Progenitor cell of endocrine pancreas (in vitro differentiated cells): Measurements from ENCODE around the gene CNBD2. TPM values are rescaled to one million over a fixed set of nuclear protein-coding genes. Genes with fewer than 3 reads are reported as not detected.

Experiments used
- DNase-seq: peaks from one replicate; pipeline ENCODE4 v3.0.0; 2021; ENCODE audit warnings: low spot score; ENCODE audit not compliant: unreplicated experiment
- H3K27ac Mint-ChIP-seq: 2 replicates; pipeline ENCODE4 v1.8.0; 2021; ENCODE audit warnings: mild to moderate bottlenecking, moderate library complexity, mixed read lengths
- H3K27me3 Mint-ChIP-seq: 2 replicates; pipeline ENCODE4 v1.8.0; 2021; ENCODE audit warnings: mixed read lengths
- H3K36me3 Mint-ChIP-seq: 2 replicates; pipeline ENCODE4 v1.8.0; 2022; ENCODE audit warnings: mixed read lengths; ENCODE audit not compliant: insufficient read depth
- H3K4me1 Mint-ChIP-seq: 2 replicates; pipeline ENCODE4 v1.8.0; 2021; ENCODE audit warnings: low read depth, mixed read lengths
- H3K4me3 Mint-ChIP-seq: 2 replicates; pipeline ENCODE4 v1.8.0; 2021; ENCODE audit warnings: low read depth, mild to moderate bottlenecking, moderate library complexity, mixed read lengths
- H3K9me3 Mint-ChIP-seq: 2 replicates; pipeline ENCODE4 v1.8.0; 2021; ENCODE audit warnings: low read depth, mixed read lengths
- CTCF ChIP-seq: fragments of 200-600 bp; sonication (generic); IDR thresholded peaks from one replicate; pipeline ENCODE4 v1.5.0; 2021; ENCODE audit warnings: antibody characterized with exemption, mild to moderate bottlenecking; ENCODE audit not compliant: unreplicated experiment
- long read RNA-seq: library from polyadenylated mRNA; unstranded; transcript quantifications from one replicate; pipeline ENCODE4 v2.0.0, GENCODE V29; 2020
- total RNA-seq: library from RNA; stranded (reverse); gene quantifications from 2 replicates; pipeline ENCODE4 v1.2.1, GENCODE V29; 2021

Gene CNBD2
- 3.6 and 4.0 TPM in 2 replicates for total RNA-seq
- long read RNA-seq, partial matches to known transcripts, result 1 of 1 reads
- long read RNA-seq, other reads (novel, unspliced or antisense), result 0 of 1 reads

GRCh38 chr20:35967979-35968640, at the start of gene CNBD2:
CNBD2 (plus strand) TSS chr20:35968590; CDS start chr20:35968763, 173 bp downstream.
- H3K4me3 Mint-ChIP-seq, result no peak within 1 kb of the TSS
- no peaks in the 10 kb centered on the region for H3K4me1 Mint-ChIP-seq
- no peaks in the 10 kb centered on the region for H3K36me3 Mint-ChIP-seq
- peaks cover 3% of the 10 kb centered on the region for H3K27me3 Mint-ChIP-seq
- TF ChIP-seq CTCF, result no peak
- H3K9me3 Mint-ChIP-seq, result no peaks in the 10 kb centered on the region
- DNase-seq, result no peak
- H3K27ac Mint-ChIP-seq, result no peak within 1 kb of the TSS

- no peak overlapping the region for H3K4me3 Mint-ChIP-seq
- no peaks in the 10 kb centered on the region for H3K9me3 Mint-ChIP-seq
- peaks cover 13% of the 10 kb centered on the region for H3K36me3 Mint-ChIP-seq
- no peaks in the 10 kb centered on the region for H3K27me3 Mint-ChIP-seq
- no peak overlapping the region for H3K27ac Mint-ChIP-seq
- H3K4me1 Mint-ChIP-seq, result no peaks in the 10 kb centered on the region
- no peak for DNase-seq
- no peak for TF ChIP-seq CTCF
Measured at GRCh38 chr20:35920523-35920922, 47.9 kb upstream of the CNBD2 start.

DNA sequence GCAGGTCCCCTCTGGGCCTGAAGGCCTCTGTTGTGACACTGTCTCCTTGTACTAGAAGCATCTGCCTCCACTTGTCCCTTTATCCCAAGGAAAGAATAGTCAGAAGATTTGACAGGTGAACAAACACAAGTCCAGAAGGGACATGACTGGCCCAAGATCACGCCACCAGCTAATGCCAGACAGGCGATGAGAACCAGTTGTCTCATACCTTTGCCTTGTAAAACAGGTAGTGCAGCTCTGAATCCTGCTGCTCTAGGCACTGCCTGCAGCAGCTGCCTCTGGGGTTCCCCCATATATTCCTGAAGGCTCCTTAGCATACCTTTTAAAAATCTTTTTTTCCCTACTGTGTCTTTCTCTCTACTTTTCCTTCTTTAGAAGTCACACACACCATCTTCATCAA, 39.1 kb upstream of the CNBD2 start:
- no peak overlapping the region for H3K4me3 Mint-ChIP-seq

DNA sequence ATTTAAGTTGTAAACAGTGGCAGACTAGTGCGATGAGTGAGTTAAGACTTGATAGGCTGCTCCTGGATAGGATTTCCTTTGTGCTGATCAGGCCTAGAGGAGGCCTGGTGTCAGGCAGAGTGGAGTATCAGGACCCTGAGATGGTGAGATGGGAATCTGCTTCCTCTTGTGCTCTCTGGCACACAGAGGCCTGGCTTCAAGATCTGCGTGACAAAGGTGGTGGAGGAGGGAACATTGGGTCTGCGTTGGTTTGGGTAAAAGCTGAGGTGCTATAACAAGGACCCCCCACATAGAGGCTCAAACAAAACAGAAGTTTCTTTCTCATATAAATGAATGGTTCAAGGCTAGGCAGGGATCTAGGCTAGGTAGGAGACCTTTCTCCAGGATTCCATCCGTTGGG, 34.3 kb upstream of the CNBD2 start:
- DNase-seq, result no peak
- peaks cover 18% of the 10 kb centered on the region for H3K36me3 Mint-ChIP-seq
- H3K9me3 Mint-ChIP-seq, result no peaks in the 10 kb centered on the region
- peak overlapping the region; percentile 66 for H3K27ac Mint-ChIP-seq
- TF ChIP-seq CTCF, result no peak
- no peaks in the 10 kb centered on the region for H3K27me3 Mint-ChIP-seq
- H3K4me3 Mint-ChIP-seq, result no peak overlapping the region
- peaks cover 2% of the 10 kb centered on the region for H3K4me1 Mint-ChIP-seq

More for the DNA sequence above, 39.1 kb upstream of the CNBD2 start:
- peaks cover 2% of the 10 kb centered on the region for H3K4me1 Mint-ChIP-seq
- no peaks in the 10 kb centered on the region for H3K9me3 Mint-ChIP-seq
- H3K36me3 Mint-ChIP-seq, result peaks cover 21% of the 10 kb centered on the region
- no peaks in the 10 kb centered on the region for H3K27me3 Mint-ChIP-seq
- H3K27ac Mint-ChIP-seq, result peak overlapping the region; percentile 17
- no peak for DNase-seq
- TF ChIP-seq CTCF, result no peak

- H3K36me3 Mint-ChIP-seq, result peaks cover 8% of the 10 kb centered on the region
- H3K27ac Mint-ChIP-seq, result no peak overlapping the region
Measured at GRCh38 chr20:35939264-35939663, 29.1 kb upstream of the CNBD2 start.

More at GRCh38 chr20:35939264-35939663, 29.1 kb upstream of the CNBD2 start:
- Mint-ChIP-seq H3K4me1 (no peaks in the 10 kb centered on the region), H3K27me3 (no peaks in the 10 kb centered on the region), H3K9me3 (no peaks in the 10 kb centered on the region), H3K4me3 (no peak overlapping the region)
- TF ChIP-seq CTCF, result no peak
- no peak for DNase-seq
